BLaER1 treated with 17β-estradiol and CSF1 and Interleukin-3, amounts not matched to agents 10 nM and 100 nM (cell line): ENCODE measurements around the gene UBE2J2.

Experiments used
- H3K27ac ChIP-seq, 11 experiments: shearing (Covaris generic); formaldehyde crosslinking; 2 replicates each; pipeline ENCODE4 v1.8.1; 2022
- H3K27me3 ChIP-seq, 11 experiments: shearing (Covaris generic); formaldehyde crosslinking; 2 replicates each; pipeline ENCODE4 v1.8.1; 2022
- H3K36me3 ChIP-seq, 11 experiments: shearing (Covaris generic); formaldehyde crosslinking; 2 replicates each; pipeline ENCODE4 v1.8.1; 2022
- H3K4me1 ChIP-seq, 10 experiments: shearing (Covaris generic); formaldehyde crosslinking; 2 replicates each; pipeline ENCODE4 v1.8.1; 2022
- H3K4me2 ChIP-seq, 11 experiments: shearing (Covaris generic); formaldehyde crosslinking; 2 replicates each; pipeline ENCODE4 v1.8.1; 2022
- H3K4me3 ChIP-seq, 10 experiments: shearing (Covaris generic); formaldehyde crosslinking; 2 replicates each; pipeline ENCODE4 v1.8.1; 2022
- H3K9ac ChIP-seq, 11 experiments: shearing (Covaris generic); formaldehyde crosslinking; 2 replicates each; pipeline ENCODE4 v1.8.1; 2022
- H3K9me3 ChIP-seq, 11 experiments: shearing (Covaris generic); formaldehyde crosslinking; replicated peaks in 1 of 11; 2 replicates each; pipeline ENCODE4 v1.8.1; 2022
- H4K20me1 ChIP-seq, 11 experiments: shearing (Covaris generic); formaldehyde crosslinking; 2 replicates each; pipeline ENCODE4 v1.8.1; 2022
- Cebpa-rat ChIP-seq, 11 experiments: shearing (Covaris generic); IDR thresholded peaks; 2 replicates each; pipeline ENCODE4 v1.8.1; 2022

UBE2J2 gene

DNA sequence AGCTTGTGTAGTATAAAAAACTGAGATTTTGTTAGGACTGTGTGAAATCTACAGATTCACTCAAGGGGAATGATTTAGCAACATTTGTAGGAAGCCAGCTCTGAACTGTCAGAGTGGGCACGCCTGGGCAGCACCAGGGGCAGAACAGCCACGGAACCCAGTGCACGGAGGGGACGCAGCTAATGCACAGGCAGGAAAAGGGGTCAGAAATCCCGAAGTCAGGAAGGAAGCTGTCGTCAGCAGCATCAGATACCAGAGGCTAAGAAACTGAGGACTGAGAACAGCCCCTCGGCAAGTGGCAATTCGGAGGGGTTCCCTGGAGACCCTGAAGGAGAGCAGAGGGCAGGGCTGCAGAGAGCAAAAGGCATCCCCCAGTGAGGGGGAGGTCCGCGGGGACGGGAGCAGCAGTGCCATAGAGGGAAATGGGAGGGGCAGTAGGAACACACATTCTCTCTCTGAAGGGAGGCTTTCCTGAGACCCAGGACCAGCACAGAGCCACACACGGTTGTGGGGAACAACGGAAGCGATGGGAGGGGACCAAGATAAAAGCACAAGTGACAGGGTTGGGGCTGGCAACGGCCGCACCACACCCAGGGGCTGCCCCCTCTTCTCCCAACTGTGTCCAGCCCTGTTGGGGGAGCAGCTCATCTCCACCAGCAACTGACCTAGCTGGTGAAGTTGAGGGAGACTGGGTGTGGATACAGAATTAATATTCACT is 12.7 kb downstream of the UBE2J2 start:
- peak in 1 of 11 experiments; percentile 8; a peak in 1 of 22 replicates for TF ChIP-seq Cebpa-rat (IDR thresholded peaks at IDR 0.05)
- peaks cover 72 to 91% (median 81%) of the 10 kb centered on the region in 10 experiments for H3K4me1 ChIP-seq
- peak overlapping the region in 10 of 11 experiments; percentile 49 to 78 (median 67); a peak in 21 of 22 replicates for H3K27ac ChIP-seq
- peaks cover 0 to 4% (median 0%) of the 10 kb centered on the region in 11 experiments; a peak in 2 of 22 replicates for H3K9me3 ChIP-seq
- H3K36me3 ChIP-seq: peaks cover 50 to 75% (median 67%) of the 10 kb centered on the region in 11 experiments
- H3K27me3 ChIP-seq: no peaks in the 10 kb centered on the region
- peaks cover 72 to 99% (median 95%) of the 10 kb centered on the region in 11 experiments for H4K20me1 ChIP-seq
- peak overlapping the region; percentile 61 to 98 (median 90) for H3K4me2 ChIP-seq
- peak overlapping the region; percentile 7 to 68 (median 52); a peak in 19 of 22 replicates for H3K9ac ChIP-seq
- H3K4me3 ChIP-seq: peak overlapping the region in 8 of 10 experiments; percentile 13 to 47 (median 33); a peak in 9 of 20 replicates

DNA sequence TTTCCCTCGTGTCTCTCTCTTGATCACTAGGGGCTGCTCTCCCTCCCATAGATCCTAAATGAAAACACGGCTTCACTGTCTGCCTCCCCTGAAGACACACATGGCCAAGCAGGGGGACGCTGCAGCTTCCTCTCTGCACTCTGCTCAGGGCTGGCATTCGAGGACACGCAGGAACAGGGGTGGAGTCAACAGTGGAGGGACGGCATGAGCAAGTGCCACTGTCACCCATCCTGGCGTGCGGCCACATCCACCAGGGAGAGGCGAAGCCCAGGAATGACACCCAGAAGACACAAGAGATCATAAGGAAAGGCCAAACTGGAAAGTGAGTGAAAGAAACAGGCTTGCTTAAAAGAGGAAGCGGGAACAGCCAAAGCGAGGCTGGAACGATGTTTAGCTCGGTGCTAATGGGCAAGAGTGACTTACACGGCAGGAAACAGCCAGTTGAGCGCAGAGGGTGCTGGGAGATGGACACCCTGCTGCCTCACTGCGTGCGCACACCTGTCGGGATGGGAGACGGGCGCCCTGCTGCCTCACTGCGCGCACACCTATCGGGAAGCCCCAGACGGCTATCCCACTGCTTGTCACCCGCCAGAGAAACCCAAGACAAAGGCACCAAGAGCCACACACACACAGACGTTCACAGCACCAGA is 13.6 kb downstream of the UBE2J2 start:
- Histone ChIP-seq H3K36me3 (peaks cover 44 to 71% (median 65%) of the 10 kb centered on the region in 11 experiments), H3K27ac (peak overlapping the region; percentile 1 to 78 (median 67); a peak in 21 of 22 replicates)
- no peak for TF ChIP-seq Cebpa-rat (IDR thresholded peaks at IDR 0.05)

GRCh38 chr1:1259540-1259939 is 14.1 kb downstream of the UBE2J2 start:
- H3K27ac ChIP-seq: peak overlapping the region; percentile 1 to 78 (median 67); a peak in 20 of 22 replicates

More for the DNA sequence above, 13.6 kb downstream of the UBE2J2 start:
- Histone ChIP-seq H3K4me3 (peak overlapping the region in 2 of 10 experiments; percentile 7 to 45; a peak in 2 of 20 replicates), H3K9me3 (peaks cover 0 to 4% (median 0%) of the 10 kb centered on the region in 11 experiments; a peak in 2 of 22 replicates), H3K9ac (peak overlapping the region; percentile 7 to 68 (median 52); a peak in 21 of 22 replicates), H3K4me2 (peak overlapping the region; percentile 61 to 98 (median 90)), H4K20me1 (peaks cover 72 to 99% (median 95%) of the 10 kb centered on the region in 11 experiments), H3K27me3 (no peaks in the 10 kb centered on the region), H3K4me1 (peaks cover 82 to 98% (median 90%) of the 10 kb centered on the region in 10 experiments)

GRCh38 chr1:1259119-1259488 is 14.6 kb downstream of the UBE2J2 start:
- no peak for TF ChIP-seq Cebpa-rat (IDR thresholded peaks at IDR 0.05)
- Histone ChIP-seq H3K27me3 (no peaks in the 10 kb centered on the region), H3K9ac (peak overlapping the region in 5 of 11 experiments; percentile 49 to 64 (median 63); a peak in 7 of 22 replicates), H3K27ac (peak overlapping the region in 5 of 11 experiments; percentile 59 to 78 (median 70); a peak in 7 of 22 replicates), H3K4me2 (peak overlapping the region; percentile 61 to 98 (median 90)), H3K4me3 (no peak overlapping the region), H3K9me3 (peaks cover 0 to 4% (median 0%) of the 10 kb centered on the region in 11 experiments; a peak in 2 of 22 replicates), H4K20me1 (peaks cover 72 to 99% (median 95%) of the 10 kb centered on the region in 11 experiments), H3K4me1 (peaks cover 91 to 99% (median 96%) of the 10 kb centered on the region in 10 experiments), H3K36me3 (peaks cover 44 to 71% (median 65%) of the 10 kb centered on the region in 11 experiments)

More at GRCh38 chr1:1259540-1259939, 14.1 kb downstream of the UBE2J2 start:
- no peaks in the 10 kb centered on the region for H3K27me3 ChIP-seq
- H3K9ac ChIP-seq: peak overlapping the region; percentile 6 to 68 (median 52); a peak in 19 of 22 replicates
- peaks cover 87 to 99% (median 95%) of the 10 kb centered on the region in 10 experiments for H3K4me1 ChIP-seq
- H3K36me3 ChIP-seq: peaks cover 44 to 71% (median 65%) of the 10 kb centered on the region in 11 experiments
- no peak for TF ChIP-seq Cebpa-rat (IDR thresholded peaks at IDR 0.05)
- peaks cover 72 to 99% (median 95%) of the 10 kb centered on the region in 11 experiments for H4K20me1 ChIP-seq
- peak overlapping the region in 2 of 10 experiments; percentile 7 to 22; a peak in 2 of 20 replicates for H3K4me3 ChIP-seq
- peak overlapping the region; percentile 61 to 98 (median 90) for H3K4me2 ChIP-seq
- peaks cover 0 to 4% (median 0%) of the 10 kb centered on the region in 11 experiments; a peak in 2 of 22 replicates for H3K9me3 ChIP-seq

DNA sequence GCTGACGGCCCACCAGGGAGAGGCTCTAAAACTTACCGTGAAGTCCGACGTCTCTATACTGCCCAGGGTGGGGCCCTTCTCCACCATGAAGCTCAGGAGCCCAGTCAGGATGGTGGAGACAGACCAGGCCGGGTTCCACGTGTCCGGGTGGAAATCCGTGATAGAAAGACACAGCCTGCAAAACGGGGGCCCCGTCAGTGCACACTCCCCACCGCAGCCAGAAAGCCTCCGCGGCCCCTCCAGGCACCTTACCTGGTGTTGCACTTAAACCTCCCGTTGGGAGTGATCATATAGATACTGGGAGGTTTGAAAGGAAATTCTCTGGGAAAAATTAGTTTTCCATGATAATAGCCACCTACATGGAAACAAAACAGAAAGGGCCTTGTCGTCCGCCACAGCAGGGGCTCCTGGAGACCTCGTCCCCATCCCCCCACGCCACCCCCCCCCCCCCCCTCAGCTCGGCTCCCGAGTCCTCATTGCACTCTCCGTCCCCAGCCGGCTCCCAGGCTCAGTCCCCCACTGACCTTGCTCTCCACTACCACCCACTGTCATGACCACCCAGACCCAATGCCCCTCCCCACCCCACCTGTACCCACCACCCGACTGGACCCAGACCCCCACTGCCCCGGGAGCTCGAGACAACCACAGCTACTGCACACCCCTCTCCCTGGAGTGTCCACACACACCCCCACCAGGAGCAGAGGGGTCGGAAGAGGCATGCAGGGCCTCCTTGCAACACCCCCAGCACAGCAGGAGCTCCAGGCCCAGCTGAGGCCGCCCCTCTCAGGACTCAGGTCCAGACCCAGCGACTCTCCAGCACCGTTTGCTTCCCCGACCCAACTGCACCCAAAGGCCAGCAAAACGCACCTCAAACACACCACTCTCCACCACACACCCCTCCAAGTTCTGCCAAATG is 16.4 kb downstream of the UBE2J2 start:
- no peak for TF ChIP-seq Cebpa-rat (IDR thresholded peaks at IDR 0.05)
- Histone ChIP-seq H3K36me3 (peaks cover 40 to 71% (median 63%) of the 10 kb centered on the region in 11 experiments), H3K27me3 (no peaks in the 10 kb centered on the region), H3K9me3 (peaks cover 0 to 4% (median 0%) of the 10 kb centered on the region in 11 experiments; a peak in 2 of 22 replicates), H3K27ac (peak overlapping the region in 5 of 11 experiments; percentile 21 to 76 (median 66); a peak in 6 of 22 replicates), H3K9ac (no peak overlapping the region; a peak in 1 of 22 replicates), H4K20me1 (peaks cover 75 to 99% (median 94%) of the 10 kb centered on the region in 11 experiments), H3K4me2 (peak overlapping the region; percentile 49 to 98 (median 87)), H3K4me1 (peaks cover 75 to 99% (median 96%) of the 10 kb centered on the region in 10 experiments), H3K4me3 (no peak overlapping the region)

- H3K36me3 ChIP-seq: peaks cover 38 to 71% (median 62%) of the 10 kb centered on the region in 11 experiments
These were observed 18.0 kb downstream of the UBE2J2 start for GRCh38 chr1:1255611-1256010.

GRCh38 chr1:1255078-1255477 is 18.6 kb downstream of the UBE2J2 start:
- Histone ChIP-seq H3K36me3 (peaks cover 38 to 71% (median 62%) of the 10 kb centered on the region in 11 experiments), H3K4me2 (peak overlapping the region; percentile 49 to 98 (median 83)), H3K4me3 (peak overlapping the region in 3 of 10 experiments; percentile 2 to 23 (median 13); a peak in 3 of 20 replicates), H3K9ac (peak overlapping the region in 10 of 11 experiments; percentile 2 to 75 (median 50); a peak in 17 of 22 replicates), H3K27ac (peak overlapping the region in 8 of 11 experiments; percentile 40 to 76 (median 60); a peak in 16 of 22 replicates), H3K27me3 (no peaks in the 10 kb centered on the region), H3K9me3 (peaks cover 0 to 4% (median 0%) of the 10 kb centered on the region in 11 experiments; a peak in 2 of 22 replicates), H4K20me1 (peaks cover 66 to 97% (median 86%) of the 10 kb centered on the region in 11 experiments), H3K4me1 (peaks cover 65 to 99% (median 96%) of the 10 kb centered on the region in 10 experiments)
- no peak for TF ChIP-seq Cebpa-rat (IDR thresholded peaks at IDR 0.05)

More at GRCh38 chr1:1255611-1256010, 18.0 kb downstream of the UBE2J2 start:
- Histone ChIP-seq H4K20me1 (peaks cover 66 to 99% (median 86%) of the 10 kb centered on the region in 11 experiments), H3K27me3 (no peaks in the 10 kb centered on the region), H3K4me1 (peaks cover 67 to 99% (median 96%) of the 10 kb centered on the region in 10 experiments), H3K9me3 (peaks cover 0 to 4% (median 0%) of the 10 kb centered on the region in 11 experiments; a peak in 2 of 22 replicates), H3K4me3 (peak overlapping the region in 3 of 10 experiments; percentile 2 to 23 (median 13); a peak in 4 of 20 replicates), H3K27ac (peak overlapping the region in 8 of 11 experiments; percentile 40 to 76 (median 60); a peak in 16 of 22 replicates), H3K9ac (peak overlapping the region in 10 of 11 experiments; percentile 2 to 75 (median 50); a peak in 19 of 22 replicates), H3K4me2 (peak overlapping the region; percentile 49 to 98 (median 83))
- no peak for TF ChIP-seq Cebpa-rat (IDR thresholded peaks at IDR 0.05)
